Upper lobe of left lung (tissue), 4 donors: ENCODE data around the gene DNAAF8.

Experiments
- EP300 ChIP-seq, 4 donors: sonication (generic); formaldehyde crosslinking; IDR thresholded peaks; one replicate each; pipeline ENCODE4 v1.5.1; 2017; ENCODE audit warnings: antibody characterized with exemption in 4 of 4, control low read depth in 2 of 4
- POLR2A ChIP-seq, 4 donors: fragments of 450-650 bp; IDR thresholded peaks; one replicate each; pipeline ENCODE4 v1.5.1; 2016 to 2017; ENCODE audit warnings: antibody characterized with exemption in 4 of 4, mild to moderate bottlenecking in 2 of 4
- POLR2AphosphoS5 ChIP-seq, 2 donors: sonication (generic); formaldehyde crosslinking; IDR thresholded peaks; one replicate each; pipeline ENCODE4 v1.5.1; 2017; ENCODE audit warnings: antibody characterized with exemption in 2 of 2
- TF ChIP-seq, protein P1 (sequence below), 6 experiments: fragments of 450-650 bp in 4 of 6; fragments of 200-600 bp in 2 of 6; sonication (generic) in 2 of 6; IDR thresholded peaks; one replicate each; pipeline ENCODE4 v1.5.1; 2016 to 2019; ENCODE audit warnings: antibody characterized with exemption in 6 of 6

DNA sequence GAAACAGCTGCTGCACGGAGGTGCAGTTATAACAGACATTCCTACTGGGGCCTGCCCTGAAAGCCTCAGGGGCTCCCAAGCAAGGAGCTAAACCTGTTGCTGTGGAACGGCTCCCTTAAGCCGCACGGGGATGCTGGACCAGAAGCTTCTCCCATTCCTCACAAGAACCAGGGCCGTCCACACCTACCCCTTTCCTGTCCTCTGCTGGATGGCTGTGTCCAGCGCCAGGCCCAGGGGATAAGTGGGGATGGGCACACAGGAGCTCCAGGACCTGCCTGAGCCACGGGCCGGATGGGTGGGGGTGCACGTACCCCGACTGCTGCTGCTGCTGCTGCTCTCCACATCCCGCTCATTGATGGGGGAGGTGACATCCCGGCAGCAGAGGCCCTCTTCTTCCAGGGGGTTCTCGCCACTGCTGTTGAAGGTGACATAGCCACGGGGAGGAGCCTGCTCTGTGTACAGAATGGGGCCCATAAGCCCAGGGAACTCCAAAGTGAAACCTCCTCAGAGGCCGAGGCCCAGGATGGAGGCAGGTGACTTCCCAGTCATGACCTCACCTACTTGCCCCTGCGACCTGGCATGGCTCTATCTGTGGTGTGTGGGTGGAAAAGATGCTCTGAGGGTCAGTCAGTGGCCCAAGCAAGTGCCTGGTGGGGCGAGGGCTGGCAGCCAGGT is 32.4 kb upstream of the DNAAF8 start:
- TF ChIP-seq POLR2AphosphoS5 (IDR thresholded peaks at IDR 0.05) = no peak
- TF ChIP-seq, protein P1, sequence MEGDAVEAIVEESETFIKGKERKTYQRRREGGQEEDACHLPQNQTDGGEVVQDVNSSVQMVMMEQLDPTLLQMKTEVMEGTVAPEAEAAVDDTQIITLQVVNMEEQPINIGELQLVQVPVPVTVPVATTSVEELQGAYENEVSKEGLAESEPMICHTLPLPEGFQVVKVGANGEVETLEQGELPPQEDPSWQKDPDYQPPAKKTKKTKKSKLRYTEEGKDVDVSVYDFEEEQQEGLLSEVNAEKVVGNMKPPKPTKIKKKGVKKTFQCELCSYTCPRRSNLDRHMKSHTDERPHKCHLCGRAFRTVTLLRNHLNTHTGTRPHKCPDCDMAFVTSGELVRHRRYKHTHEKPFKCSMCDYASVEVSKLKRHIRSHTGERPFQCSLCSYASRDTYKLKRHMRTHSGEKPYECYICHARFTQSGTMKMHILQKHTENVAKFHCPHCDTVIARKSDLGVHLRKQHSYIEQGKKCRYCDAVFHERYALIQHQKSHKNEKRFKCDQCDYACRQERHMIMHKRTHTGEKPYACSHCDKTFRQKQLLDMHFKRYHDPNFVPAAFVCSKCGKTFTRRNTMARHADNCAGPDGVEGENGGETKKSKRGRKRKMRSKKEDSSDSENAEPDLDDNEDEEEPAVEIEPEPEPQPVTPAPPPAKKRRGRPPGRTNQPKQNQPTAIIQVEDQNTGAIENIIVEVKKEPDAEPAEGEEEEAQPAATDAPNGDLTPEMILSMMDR (IDR thresholded peaks at IDR 0.05) = no peak
- TF ChIP-seq POLR2A (IDR thresholded peaks at IDR 0.05) = no peak
- TF ChIP-seq EP300 (IDR thresholded peaks at IDR 0.05) = no peak
